GM18502 (cell line): ENCODE results near the gene BTG4.

Experiments
- ATAC-seq: cut with Tn5 transposase; IDR thresholded peaks from one replicate; pipeline ENCODE4 v1.9.1; 2021; ENCODE audit warnings: mild to moderate bottlenecking; ENCODE audit not compliant: unreplicated experiment, poor library complexity

The BTG4 gene

DNA sequence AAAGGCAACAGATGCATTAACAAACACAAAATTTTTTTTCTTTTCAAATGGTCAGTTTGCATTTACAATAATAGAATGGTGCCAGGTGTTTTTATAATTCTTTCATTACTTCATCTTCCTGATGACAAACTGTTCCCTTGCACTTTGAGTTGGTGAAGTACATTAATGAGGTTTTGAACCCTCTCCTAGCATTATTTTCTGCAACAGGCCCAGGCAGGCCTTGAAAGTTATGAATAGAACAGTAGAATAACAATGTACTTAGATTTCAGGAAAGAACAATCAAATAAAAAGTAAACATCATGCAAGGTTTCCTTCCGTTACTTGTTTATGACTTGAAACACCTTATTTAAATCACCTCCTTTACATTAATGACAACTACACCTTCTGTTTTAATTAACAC, 9.6 kb downstream of the BTG4 start:
- ATAC-seq = no peak

DNA sequence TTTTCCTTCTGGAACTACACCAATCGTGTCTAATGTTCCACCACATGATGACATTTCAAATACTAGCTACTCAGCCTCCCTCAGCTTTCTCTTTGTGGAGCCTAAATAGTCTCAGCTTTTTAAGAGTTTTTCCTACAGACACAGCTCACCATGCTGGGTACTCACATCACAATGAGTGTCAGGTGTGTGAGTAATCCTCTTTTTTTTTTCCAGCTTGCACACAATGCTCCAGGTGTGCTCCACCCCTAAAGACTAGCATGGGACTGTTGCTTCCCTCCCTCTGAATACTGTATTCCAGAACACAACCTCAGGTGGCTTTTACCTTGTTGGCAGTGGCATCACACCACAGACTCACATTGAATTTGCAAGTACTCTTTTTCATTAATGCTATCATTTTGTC, 11.7 kb downstream of the BTG4 start:
- no peak for ATAC-seq

DNA sequence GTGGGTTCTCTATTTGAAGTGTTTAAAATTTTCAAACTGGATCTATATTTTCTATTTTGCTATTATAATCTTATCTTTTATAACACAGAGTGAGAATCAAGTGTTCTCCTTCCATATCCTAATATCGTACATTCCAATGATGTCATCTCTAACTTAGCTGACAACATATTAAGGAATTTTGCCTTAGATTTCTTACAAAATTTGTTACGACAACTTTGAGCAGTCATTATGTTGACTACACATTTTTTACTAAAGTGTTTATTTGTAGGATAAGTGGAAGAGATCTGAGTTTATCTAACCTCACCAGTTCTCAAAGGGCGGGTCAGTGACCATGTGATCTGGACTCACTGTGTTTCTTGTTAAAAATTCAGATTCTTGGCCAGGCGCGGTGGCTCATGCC, 12.7 kb downstream of the BTG4 start:
- no peak for ATAC-seq

DNA sequence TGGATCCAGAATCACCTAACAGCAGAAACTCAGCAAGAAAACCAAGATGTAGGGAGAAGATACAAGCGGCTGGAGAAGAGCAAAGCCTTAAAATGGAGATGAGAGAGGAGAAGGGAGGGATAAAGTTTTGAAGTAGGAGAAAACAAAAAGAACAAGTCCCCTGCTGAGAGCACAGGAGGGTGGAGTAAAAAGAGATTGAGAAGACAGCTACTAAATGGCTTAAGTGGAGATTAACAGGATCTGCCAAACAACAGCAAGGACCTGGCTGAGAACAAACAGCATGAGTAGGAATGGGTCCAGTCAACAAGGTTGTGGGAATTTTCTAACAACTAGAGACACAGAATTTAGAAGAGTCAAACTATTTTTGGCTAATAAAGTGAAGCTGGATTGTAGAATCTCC, 18.1 kb downstream of the BTG4 start:
- ATAC-seq = no peak

DNA sequence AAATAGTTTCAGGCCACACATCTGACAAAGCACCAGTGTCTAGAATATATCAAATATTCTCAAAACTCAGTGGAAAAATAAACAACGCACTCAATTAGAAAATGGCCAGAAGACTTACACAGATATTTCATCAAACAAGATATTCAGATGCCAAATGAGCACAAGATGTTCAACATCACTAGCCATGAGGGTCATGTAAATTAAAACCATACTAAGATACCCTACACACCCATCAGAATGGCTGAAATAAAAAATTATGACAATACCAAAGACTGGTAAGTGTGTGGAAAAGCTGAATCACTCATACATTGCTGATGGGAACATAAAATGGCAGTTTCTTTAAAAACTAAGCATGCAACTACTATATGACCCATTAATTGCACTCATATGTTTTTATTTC, 21.7 kb downstream of the BTG4 start:
- no peak for ATAC-seq

DNA sequence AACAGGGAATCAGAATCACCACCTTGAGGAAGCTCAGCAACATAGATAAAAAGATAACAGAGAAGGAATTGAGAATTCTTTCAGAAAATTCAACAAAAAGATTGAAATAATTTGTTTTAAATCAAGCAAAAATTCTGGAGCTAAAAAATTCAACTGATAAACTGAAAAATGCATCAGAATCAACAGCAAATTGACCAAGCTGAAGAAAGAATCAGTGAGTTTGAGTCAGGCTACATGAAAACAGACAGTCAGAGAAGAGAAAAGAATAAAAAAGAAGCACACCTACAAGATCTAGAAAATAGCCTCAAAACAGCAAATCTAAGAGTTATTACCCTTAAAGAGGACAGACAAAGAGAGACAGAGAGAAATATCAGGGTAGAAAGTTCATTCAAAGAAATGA, 28.8 kb downstream of the BTG4 start:
- no peak for ATAC-seq

DNA sequence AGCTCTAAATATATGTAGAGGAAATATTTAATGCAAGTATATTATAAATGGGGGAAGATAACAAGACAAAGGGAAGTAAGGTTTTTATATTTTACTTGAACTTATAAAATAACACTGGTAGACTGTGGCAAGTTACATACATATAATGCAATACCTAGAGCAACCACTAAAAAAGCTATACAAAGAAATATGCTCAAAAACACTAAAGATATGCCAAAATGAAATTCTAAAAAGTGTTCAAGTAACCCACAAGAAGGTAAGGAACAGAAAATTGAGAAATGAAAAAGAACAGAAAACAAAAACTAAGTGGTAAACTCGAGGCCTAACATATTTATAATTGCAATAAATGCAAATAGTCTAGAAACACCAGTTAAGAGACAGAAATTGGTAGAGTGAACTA, 32.5 kb downstream of the BTG4 start:
- no peak for ATAC-seq

DNA sequence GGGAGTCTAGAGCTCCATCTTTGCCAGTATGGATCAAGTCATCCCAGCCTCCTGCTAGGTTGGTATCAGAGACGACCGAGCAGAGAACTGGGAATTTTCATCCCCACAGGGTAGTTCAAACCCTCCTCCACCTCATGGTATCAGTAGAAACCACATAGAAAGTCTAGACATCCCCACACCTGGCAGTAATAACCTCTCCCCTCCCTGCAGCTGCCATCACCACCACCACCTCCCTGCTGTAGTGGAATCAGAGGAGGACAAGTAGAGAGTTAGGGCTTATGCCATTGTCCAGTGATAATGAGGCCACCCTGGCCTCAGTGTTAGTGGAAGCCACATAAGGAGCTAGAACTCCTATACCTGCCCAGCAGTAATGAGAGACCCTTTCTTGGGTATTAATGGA, 34.3 kb downstream of the BTG4 start:
- ATAC-seq = no peak

DNA sequence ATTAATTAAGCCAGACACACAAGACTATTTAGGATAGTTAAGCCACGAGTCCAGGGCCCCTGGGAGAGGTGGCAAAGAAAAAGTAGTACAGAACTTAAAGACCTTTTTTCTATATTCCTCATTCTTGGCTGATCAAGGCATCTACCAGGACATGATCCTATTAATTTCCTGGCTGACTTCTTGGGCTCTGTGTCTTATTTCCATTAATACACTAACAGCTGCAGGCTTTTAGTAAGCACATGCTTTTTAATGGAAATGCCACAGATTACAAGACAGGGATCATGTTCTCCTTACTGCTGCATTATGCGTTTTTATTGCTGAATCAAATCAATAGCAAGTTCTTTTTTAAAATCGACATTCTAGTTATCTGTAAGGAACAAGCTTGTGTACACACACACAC, 35.2 kb downstream of the BTG4 start:
- no peak for ATAC-seq

DNA sequence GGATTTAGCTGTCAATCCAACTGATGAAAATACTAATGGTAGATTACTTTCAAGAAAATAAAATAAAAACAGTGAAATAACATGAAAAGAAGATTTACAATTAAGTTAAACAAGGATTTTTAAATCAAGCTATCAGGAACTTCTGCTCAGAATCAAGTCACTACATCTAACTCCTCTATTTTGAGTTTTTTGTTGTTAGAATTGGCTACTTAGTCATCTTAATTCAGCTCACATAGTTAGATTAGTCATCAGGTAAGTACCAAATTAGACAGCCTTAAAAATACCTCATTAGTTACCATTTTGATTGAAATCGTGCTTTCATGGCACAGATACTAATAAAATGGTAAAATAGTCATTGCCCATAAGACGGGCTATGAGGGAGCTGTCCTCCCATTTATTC, 35.8 kb downstream of the BTG4 start:
- no peak for ATAC-seq

DNA sequence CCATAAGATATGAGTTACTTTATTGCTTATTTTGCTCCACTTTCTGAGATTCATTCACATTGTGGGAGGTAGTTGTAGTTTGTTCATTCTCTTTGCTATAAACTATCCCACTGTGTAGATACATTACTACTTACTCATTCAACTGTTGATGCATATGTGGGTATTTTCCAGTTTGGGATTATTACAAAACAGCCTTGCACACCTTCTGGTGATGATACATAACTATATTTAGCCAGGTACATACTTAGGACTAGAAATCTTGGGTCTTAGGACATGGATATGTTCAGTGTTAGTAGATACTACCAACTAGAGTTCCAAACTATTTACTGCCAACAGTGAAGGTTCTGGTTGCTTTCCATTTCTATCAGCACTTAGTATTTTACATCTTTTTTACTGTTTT, 37.8 kb downstream of the BTG4 start:
- no peak for ATAC-seq

DNA sequence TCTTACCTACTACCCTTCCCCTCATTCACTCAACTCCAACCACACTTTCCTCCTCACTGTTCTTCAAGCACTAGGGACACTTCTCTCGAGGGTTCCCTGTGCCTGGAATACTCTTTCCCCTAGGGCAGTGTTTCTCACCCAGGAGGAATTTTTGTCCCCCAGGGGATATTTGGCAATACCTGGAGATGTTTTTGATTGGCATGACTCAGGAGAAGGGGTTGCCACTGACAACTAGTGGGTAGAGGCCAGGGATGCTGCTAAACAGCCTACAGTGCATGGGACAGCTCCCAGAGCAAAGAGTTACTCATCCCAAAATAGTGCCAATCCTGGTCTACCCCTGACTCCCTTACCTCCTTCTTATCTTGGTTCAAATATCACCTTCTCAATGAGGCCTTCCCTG, 40.0 kb downstream of the BTG4 start:
- ATAC-seq = no peak

DNA sequence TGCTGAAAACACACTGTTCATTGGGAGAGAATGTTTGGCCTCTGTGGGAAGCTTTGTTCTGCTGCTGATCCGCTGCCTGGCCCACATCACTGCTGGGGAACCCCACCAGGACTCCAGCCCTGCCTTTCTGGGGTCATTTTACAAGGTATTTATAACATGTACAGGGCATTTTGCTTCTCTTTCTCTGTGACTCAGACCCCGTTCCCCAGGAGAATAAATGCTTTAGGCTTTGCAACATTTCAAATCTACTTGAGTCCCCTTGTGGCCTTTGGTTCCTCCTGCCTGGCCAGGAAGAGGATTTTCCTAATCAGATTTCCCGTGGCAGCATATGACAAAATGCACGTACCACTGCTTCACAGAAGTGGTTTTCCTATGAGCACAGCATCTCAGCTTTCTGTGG, 43.0 kb downstream of the BTG4 start:
- no peak for ATAC-seq

DNA sequence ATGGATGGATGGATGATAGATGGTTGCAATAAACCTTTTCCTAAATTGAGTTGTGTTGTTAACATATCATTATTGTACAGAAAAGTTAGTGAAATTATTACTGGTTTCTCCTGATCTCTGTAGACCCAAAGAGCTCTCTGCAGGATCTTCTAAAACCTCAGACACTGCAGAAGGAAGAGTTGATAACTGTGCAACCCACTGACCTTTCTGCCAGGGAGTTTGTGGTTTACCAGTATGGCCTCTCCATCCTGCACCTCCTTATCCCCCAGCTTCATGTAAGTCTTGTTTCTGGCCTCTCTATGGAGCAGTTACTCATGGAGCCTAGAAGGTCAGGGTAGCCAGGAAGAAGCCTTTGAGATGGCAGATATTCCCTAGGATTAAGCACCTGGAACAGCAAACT, 45.6 kb downstream of the BTG4 start:
- ATAC-seq = no peak

DNA sequence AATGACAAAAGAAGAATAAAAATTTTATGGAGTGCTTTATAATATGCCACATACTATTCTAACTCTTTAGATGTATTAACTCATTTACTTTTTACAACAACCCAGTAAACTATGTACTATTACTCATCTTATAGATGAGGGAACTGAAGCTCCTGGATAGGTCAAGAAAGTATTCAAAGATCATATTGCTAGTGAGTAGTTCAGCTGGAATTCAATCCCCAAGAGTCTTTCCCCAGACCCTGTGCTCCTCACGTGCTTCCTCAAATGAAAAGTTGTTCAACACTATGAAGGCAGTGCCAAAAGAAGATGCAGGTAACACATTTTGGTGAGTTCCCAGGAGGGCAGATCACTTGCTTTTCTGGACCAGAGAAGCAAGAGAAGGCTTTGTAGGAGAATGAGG, 46.8 kb downstream of the BTG4 start:
- ATAC-seq = no peak

DNA sequence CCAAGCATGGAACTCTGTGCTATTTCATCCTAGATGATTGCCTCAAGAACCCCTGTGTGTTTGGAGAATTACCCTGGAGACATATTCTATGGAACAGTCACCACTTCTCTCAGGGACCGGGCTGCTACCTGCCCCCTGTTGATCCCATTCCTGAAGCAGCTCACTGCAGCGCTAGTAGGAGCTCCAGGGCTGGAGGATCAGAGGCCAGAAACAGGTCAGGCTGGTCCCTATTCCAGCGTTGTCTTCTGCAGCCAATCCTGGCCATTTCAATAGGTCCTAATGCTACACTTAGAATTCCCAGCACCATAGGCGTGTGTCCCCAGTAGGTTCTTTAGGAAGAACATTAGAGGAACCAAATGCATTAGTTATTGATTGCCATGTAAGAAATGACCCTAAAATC, 48.9 kb downstream of the BTG4 start:
- ATAC-seq = no peak

DNA sequence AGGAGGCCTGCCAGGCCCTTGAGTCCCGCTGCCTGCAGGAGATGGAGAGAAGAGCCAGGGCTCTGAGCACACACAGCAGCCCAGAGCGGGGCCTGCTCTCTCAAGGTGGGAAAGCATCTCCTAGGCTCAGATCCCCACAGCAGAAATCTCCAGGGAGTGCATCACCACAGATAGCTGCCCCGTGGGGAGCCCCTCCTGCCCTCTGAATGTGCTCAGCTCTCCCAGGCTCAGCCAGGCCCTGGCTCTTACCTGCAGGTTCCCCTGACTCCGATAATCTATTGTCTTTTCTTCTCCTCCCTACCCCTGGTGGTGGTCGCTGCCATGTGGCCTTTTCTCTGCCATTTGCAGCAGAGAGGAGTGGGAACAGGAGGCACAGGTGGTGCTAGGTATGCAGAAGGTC, 49.9 kb downstream of the BTG4 start:
- no peak for ATAC-seq

DNA sequence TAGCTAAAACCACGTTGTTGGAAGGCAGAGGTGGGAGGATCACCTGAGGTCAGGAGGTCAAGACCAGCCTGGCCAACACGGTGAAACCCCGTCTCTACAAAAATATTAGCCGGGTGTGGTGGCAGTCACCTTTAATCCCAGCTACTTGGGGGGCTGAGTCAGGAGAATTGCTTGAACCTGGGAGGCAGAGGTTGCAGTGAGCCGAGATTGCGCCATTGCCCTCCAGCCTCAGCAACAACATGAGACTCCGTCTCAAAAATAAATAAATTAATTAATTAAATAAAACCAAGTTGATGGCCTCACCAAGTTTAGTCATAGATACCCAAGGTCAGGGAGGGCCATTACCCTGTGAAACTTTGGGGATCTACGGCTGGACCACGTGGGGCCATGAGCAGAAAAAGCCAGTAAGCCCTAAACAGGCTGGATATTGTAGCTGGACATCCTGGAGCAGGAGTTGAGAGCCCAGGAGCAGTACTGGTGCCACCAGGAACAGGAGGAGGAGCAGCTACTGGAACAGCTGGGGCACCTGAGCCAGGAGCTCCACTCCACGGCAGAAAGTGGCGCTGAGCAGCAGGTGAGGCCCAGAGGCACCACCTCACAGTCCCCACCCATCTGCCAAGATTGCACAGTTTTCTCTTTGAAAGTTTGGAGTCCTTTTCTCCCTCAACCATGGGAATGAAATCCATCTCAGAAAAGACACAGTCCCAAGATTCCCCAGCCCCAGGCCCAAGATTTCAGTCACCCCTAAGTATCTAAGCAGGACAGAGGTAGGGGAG, 50.5 kb downstream of the BTG4 start:
- no peak for ATAC-seq

DNA sequence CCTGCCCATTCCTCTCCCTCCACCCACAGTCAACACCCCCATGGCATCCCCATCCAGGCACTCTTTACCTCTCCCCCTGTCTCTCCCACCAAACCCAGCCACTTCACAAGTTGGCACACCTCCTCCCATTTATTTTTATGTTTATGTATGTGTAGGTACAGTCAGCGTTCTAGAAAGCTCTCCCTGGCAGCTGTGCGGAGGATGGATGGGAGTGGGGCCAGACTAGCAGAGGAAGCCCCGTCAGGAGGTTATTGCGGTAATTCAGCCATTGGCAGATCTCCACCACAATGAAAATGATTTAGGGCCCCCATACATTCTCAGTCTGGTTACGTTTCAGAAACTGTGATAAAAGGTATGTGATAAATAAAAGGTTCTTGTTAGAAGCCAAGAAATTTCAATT, 51.3 kb downstream of the BTG4 start:
- no peak for ATAC-seq

DNA sequence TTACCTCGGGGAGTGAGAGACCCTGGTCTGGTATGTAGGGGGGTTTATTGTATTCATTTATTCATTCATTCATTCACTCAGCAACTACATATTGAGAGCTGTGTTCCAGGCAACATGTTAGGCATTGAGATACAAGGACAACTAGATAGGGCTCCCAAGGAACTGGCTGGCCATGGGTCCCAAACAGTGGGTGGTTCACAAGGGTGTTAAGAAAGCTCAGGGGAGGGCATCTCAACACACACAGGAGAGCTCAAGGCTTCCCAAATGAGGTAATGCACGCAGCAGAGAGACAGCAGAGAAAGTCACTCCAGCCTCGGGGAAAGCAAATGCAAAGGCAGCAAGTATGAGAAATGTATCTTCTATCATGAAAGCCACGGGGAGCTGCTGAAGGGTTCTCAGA, 51.8 kb downstream of the BTG4 start:
- no peak for ATAC-seq

DNA sequence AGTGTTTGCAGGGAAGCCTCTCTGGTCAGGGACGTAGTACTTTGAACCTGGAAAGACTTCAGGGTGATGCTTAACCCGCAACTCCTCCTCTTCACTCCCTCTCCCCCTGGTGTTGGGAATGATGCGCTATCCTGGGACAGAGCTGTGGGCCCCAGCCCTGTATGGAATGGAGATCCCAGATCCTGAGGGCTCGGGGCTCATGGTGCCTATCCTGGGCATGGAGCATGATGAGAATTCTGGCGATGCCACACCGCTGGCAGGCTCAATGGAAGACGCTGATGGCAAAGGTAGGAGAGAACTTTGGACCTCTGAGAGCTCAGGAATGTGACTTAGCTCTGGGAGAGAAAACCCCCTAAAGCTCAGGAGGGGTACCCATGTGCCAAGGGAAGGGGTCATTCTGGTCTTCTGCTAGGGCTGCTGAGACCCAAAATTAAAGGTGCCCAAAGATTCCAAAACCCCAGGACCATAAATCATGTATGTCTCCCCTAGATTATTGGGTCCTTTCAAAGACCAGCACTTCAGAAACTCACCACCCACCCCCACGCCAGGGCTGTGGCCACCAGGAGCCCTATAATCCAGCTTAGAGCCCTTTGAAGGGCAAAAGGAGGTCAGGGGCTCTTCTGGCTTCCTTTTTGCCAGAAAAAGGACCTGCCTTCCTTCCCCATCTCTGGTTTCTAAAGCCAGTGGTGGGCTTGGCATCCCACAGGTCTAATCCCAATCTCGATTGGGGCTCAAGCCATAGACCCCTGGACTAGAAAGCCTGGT, 52.5 kb downstream of the BTG4 start:
- no peak for ATAC-seq

DNA sequence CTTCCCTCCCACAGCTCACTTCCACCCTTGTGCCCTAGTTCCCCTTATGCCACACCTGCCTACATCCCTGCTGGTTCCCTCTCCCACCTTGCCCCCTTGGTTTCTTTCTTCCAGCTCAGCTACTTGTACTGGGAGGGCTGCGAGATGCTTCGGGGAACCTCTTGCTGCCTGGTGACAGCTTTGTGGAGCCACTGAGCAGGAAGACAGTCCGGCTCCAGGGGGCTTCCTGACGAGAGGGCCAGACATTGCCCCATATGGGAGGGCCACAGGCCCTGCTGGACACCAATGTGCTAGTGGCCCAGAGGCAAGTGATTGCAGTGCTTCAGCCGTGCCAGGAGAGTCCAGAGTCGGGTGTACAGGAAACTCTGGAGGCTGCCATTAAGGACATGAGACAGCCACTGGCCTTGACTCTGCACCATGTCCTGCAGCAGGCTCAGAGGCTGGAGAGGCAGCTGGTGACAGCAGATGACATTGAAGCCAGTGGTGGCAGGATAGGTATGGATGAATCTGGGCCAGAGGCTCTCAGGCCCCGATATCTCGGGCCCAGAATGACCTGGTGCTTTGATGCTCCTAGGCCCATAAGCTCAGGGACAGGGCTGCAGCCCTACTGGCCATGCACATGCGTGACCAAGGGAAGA, 54.3 kb downstream of the BTG4 start:
- ATAC-seq = no peak
